Esophagus muscularis mucosa (tissue), 4 donors: ENCODE results near the gene DIP2B. TPM values are rescaled to one million over a fixed set of nuclear protein-coding genes. Genes with fewer than 3 reads are reported as not detected.

Experiments used
- DNase-seq: peaks from one replicate; pipeline ENCODE4 v3.0.0-alpha.2; 2017; ENCODE audit errors: extremely low spot score
- H3K27ac ChIP-seq, 4 donors: fragments of 200-600 bp; sonication (generic); replicated peaks in 1 of 4; 1 replicate in 3 of 4; 2 replicates in 1 of 4; pipeline ENCODE4 v1.5.1; 2016 to 2019; ENCODE audit warnings: mild to moderate bottlenecking in 1 of 4
- H3K27me3 ChIP-seq, 4 donors: fragments of 200-600 bp; sonication (generic); one replicate each; pipeline versions ENCODE4 v1.5.1 to v1.6.0; 2016 to 2019
- H3K36me3 ChIP-seq, 4 donors: fragments of 200-600 bp; sonication (generic); one replicate each; pipeline ENCODE4 v1.5.1; 2016 to 2019
- H3K4me1 ChIP-seq, 4 donors: fragments of 200-600 bp; sonication (generic); one replicate each; pipeline ENCODE4 v1.5.1; 2016 to 2019
- H3K4me3 ChIP-seq, 4 donors: fragments of 200-600 bp; sonication (generic); 1 replicate in 2 of 4; 2 replicates in 2 of 4; pipeline ENCODE4 v1.5.1; 2016 to 2019; ENCODE audit warnings: mild to moderate bottlenecking in 4 of 4, moderate library complexity in 1 of 4
- H3K9me3 ChIP-seq, 4 donors: fragments of 200-600 bp; sonication (generic); 1 replicate in 3 of 4; 2 replicates in 1 of 4; pipeline ENCODE4 v1.5.1; 2016 to 2019
- EP300 ChIP-seq: sonication (generic); formaldehyde crosslinking; IDR thresholded peaks from one replicate; pipeline ENCODE4 v1.6.1; 2017; ENCODE audit warnings: antibody characterized with exemption
- POLR2A ChIP-seq: fragments of 450-650 bp; IDR thresholded peaks from one replicate; pipeline ENCODE4 v1.6.1; 2017; ENCODE audit warnings: antibody characterized with exemption, moderate library complexity, mild to moderate bottlenecking, low read depth
- POLR2AphosphoS5 ChIP-seq, 2 donors: sonication (generic); formaldehyde crosslinking; IDR thresholded peaks; one replicate each; pipeline ENCODE4 v1.6.1; 2017; ENCODE audit warnings: antibody characterized with exemption in 2 of 2
- WGBS: methylation state at CpG from one replicate; pipeline ENCODE4 v1.1.5; 2018; 5-methylcytosine and 5-hydroxymethylcytosine counted together
- intact Hi-C: fragments of 100-400 bp; cut with DNase I; formaldehyde crosslinking; loops from one replicate; pipeline ENCODE4 v1.15.1; 2023
- total RNA-seq, 4 donors: library from RNA; depleted of rRNA; stranded (reverse); fragments of >200 nt; gene quantifications; one replicate each; pipeline versions ENCODE4 v1.1.0 to v1.2.1, GENCODE V29; 2016
- TF ChIP-seq, protein P1 (sequence below), 3 experiments: fragments of 200-600 bp in 2 of 3; fragments of 450-650 bp in 1 of 3; sonication (generic) in 2 of 3; IDR thresholded peaks; one replicate each; pipeline ENCODE4 v1.5.1; 2017 to 2019; ENCODE audit warnings: antibody characterized with exemption in 3 of 3, mild to moderate bottlenecking in 2 of 3, moderate library complexity in 1 of 3

DIP2B gene
- total RNA-seq, 4 donors from 2014 or later, result 18.7 to 23.0 (median 20.6) TPM

GRCh38 chr12:50603817-50604639 lies 99.2 kb downstream of the DIP2B start:
- DNase-seq, result no peak
- H3K27ac ChIP-seq, result peak overlapping the region in 1 of 4 donors; percentile 53
- WGBS, result 53% methylated on average over 4 of the region's 4 CpGs
- no peak overlapping the region for H3K4me3 ChIP-seq
- H3K9me3 ChIP-seq, result no peaks in the 10 kb centered on the region
- no peaks in the 10 kb centered on the region for H3K36me3 ChIP-seq
- TF ChIP-seq POLR2AphosphoS5 (IDR thresholded peaks at IDR 0.05), result no peak
- no peak for TF ChIP-seq EP300
- no peak for TF ChIP-seq POLR2A
- TF ChIP-seq, protein P1, sequence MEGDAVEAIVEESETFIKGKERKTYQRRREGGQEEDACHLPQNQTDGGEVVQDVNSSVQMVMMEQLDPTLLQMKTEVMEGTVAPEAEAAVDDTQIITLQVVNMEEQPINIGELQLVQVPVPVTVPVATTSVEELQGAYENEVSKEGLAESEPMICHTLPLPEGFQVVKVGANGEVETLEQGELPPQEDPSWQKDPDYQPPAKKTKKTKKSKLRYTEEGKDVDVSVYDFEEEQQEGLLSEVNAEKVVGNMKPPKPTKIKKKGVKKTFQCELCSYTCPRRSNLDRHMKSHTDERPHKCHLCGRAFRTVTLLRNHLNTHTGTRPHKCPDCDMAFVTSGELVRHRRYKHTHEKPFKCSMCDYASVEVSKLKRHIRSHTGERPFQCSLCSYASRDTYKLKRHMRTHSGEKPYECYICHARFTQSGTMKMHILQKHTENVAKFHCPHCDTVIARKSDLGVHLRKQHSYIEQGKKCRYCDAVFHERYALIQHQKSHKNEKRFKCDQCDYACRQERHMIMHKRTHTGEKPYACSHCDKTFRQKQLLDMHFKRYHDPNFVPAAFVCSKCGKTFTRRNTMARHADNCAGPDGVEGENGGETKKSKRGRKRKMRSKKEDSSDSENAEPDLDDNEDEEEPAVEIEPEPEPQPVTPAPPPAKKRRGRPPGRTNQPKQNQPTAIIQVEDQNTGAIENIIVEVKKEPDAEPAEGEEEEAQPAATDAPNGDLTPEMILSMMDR (IDR thresholded peaks at IDR 0.05), result no peak
- peaks cover 17 to 24% (median 23%) of the 10 kb centered on the region in 4 donors for H3K4me1 ChIP-seq
- H3K27me3 ChIP-seq, result no peaks in the 10 kb centered on the region
- intact Hi-C loops, result no loop called here

DNA sequence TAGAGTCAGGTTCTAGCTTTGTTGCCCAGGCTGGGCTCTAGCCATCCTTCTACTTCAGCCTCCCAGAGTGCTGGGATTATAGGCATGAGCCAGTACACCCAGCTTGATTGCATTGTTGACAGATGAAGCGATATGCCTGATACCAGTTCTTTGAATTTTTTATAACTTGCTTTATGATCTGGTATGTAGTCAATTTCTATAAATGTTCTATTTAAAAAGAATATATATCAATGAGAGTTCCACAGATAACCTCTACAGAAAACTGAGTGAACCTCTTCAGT lies 99.8 kb downstream of the DIP2B start:
- 100% methylated on average over 1 of the region's 1 CpG for WGBS
- intact Hi-C loops, result no loop called here

DNA sequence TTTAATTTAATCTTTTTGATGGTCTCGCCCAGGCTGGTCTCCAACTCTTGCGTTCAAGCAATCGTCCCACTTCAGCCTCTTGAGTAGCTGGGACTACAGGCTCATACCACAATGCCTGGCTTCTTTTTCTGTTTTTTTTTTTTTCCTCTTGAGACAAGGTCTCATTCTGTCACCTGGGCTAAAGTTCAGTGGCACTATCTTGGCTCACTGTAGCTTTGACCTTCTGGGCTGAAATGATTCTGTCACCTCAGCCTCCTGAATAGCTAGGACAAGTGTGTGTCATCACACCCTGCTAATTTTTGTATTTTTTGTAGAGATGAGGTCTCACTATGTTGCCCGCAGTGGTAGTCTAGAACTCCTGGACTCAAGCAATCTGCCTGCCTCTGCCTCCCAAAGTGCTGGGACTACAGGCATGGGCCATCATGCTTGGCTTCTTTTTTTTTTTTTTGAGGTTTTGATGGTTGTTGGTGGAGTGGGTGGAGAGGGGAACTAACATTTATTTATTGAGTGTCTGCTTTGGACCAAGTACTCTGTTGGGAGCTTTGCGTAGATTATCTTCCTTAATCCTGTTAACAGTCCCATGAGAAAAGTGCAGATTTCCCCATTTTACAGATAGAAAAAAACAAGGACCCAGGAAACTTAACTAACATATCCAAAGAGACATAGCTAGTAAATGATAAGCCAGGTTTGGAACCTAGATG lies 102.0 kb downstream of the DIP2B start:
- no peak for DNase-seq

More for the DNA sequence above, 99.8 kb downstream of the DIP2B start:
- Histone ChIP-seq H3K27me3 (no peaks in the 10 kb centered on the region), H3K4me1 (peaks cover 16 to 18% (median 17%) of the 10 kb centered on the region in 4 donors), H3K27ac (peak overlapping the region in 1 of 4 donors; percentile 3), H3K36me3 (no peaks in the 10 kb centered on the region), H3K4me3 (no peak overlapping the region), H3K9me3 (no peaks in the 10 kb centered on the region)
- no peak for TF ChIP-seq POLR2AphosphoS5 (IDR thresholded peaks at IDR 0.05)
- no peak for TF ChIP-seq EP300
- no peak for TF ChIP-seq POLR2A
- TF ChIP-seq, protein P1 (IDR thresholded peaks at IDR 0.05), result no peak
- DNase-seq, result no peak

DNA sequence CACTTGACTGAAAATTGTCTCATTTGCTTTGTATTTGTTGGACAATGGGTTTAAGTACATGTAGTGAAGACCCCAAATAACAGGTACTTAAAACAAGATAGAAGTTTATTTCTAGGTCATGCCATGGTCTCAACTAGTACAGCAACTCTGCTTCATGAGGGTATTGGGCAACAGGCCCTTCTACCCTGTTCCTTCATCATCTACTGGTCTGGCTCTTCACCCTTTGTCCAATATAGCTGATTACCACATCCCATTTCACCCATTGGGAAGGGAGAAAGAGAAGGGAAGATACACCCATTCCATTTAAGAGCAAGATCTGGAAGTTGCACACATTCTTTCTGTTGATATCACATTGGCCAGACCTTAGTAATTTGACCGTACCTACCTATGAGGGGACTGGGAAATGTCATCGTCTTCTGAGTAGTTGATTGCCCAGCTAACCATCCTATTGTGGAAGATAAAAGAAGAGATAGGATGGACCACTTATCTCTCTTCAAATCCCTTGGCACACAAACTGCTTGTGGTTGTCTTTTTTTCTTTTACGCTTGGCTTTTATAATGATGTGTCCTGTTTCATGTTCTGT lies 104.6 kb downstream of the DIP2B start:
- Histone ChIP-seq H3K4me3 (no peak overlapping the region), H3K27ac (no peak overlapping the region), H3K4me1 (peaks cover 19 to 35% (median 29%) of the 10 kb centered on the region in 4 donors), H3K36me3 (no peaks in the 10 kb centered on the region), H3K27me3 (no peaks in the 10 kb centered on the region), H3K9me3 (no peaks in the 10 kb centered on the region)
- WGBS, result 89% methylated on average over 3 of the region's 3 CpGs
- intact Hi-C loops, result no loop called here
- TF ChIP-seq POLR2A (no peak), POLR2AphosphoS5 (IDR thresholded peaks at IDR 0.05) (no peak), EP300 (no peak)
- TF ChIP-seq, protein P1 (IDR thresholded peaks at IDR 0.05), result no peak
- no peak for DNase-seq

More for the DNA sequence above, 102.0 kb downstream of the DIP2B start:
- Histone ChIP-seq H3K4me1 (peaks cover 24 to 33% (median 28%) of the 10 kb centered on the region in 4 donors), H3K27ac (no peak overlapping the region), H3K27me3 (no peaks in the 10 kb centered on the region), H3K4me3 (no peak overlapping the region), H3K9me3 (no peaks in the 10 kb centered on the region), H3K36me3 (no peaks in the 10 kb centered on the region)
- no peak for TF ChIP-seq POLR2A
- TF ChIP-seq POLR2AphosphoS5 (IDR thresholded peaks at IDR 0.05), result no peak
- intact Hi-C loops, result no loop called here
- 80% methylated on average over 5 of the region's 5 CpGs for WGBS

DNA sequence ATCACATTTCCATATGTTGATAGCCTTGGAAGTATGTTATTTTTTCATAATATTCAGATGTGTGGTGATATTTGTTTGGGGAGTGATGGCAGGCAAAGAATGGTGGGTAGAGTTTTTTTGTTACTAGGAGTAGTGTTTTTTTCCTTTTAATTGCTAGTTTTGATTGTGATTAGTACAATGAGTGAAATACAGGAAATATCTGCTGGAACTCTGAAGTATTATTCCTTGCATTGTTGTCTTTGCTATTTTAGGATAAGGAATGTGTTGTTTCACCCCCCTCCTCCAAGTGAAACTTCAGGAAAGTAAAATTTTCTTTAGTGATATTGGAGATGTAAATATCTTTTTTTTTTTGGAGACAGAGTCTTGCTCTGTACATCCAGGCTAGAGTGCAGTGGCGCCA lies 105.4 kb downstream of the DIP2B start:
- H3K27ac ChIP-seq, result no peak overlapping the region
- DNase-seq, result no peak
- 95% methylated on average over 1 of the region's 1 CpG for WGBS
- no peaks in the 10 kb centered on the region for H3K9me3 ChIP-seq
- H3K36me3 ChIP-seq, result no peaks in the 10 kb centered on the region
- no peak for TF ChIP-seq POLR2AphosphoS5 (IDR thresholded peaks at IDR 0.05)
- no peak for TF ChIP-seq POLR2A
- no peak for TF ChIP-seq EP300
- TF ChIP-seq, protein P1 (IDR thresholded peaks at IDR 0.05), result no peak
- H3K4me1 ChIP-seq, result peaks cover 20 to 40% (median 31%) of the 10 kb centered on the region in 4 donors
- no peaks in the 10 kb centered on the region for H3K27me3 ChIP-seq
- intact Hi-C loops, result no loop called here
- H3K4me3 ChIP-seq, result no peak overlapping the region
